ENCODE measurements around the gene PDLIM5.

Gene PDLIM5

GRCh38 chr4:94578195-94578594 is 126.5 kb downstream of the PDLIM5 start:
- H3K79me2 ChIP-seq (ENCODE audit: control insufficient read depth, low read length) = no peaks in the 10 kb centered on the region
- H3K36me3 ChIP-seq (ENCODE audit: control insufficient read depth, low read length) = no peaks in the 10 kb centered on the region
- no peaks in the 10 kb centered on the region for H3F3A ChIP-seq (ENCODE audit: control insufficient read depth, insufficient read depth)
- H3K27ac ChIP-seq (ENCODE audit: low read depth, low read length) = no peak overlapping the region
- no peak overlapping the region for H3K4me2 ChIP-seq (ENCODE audit: low read length)
- H3K9me2 ChIP-seq (replicated peaks; ENCODE audit: control insufficient read depth, low read length) = no peaks in the 10 kb centered on the region
- TF ChIP-seq EZH2phosphoT487 (IDR thresholded peaks at IDR 0.05; ENCODE audit: borderline replicate concordance, low read length) = no peak
- TF ChIP-seq, protein P1, sequence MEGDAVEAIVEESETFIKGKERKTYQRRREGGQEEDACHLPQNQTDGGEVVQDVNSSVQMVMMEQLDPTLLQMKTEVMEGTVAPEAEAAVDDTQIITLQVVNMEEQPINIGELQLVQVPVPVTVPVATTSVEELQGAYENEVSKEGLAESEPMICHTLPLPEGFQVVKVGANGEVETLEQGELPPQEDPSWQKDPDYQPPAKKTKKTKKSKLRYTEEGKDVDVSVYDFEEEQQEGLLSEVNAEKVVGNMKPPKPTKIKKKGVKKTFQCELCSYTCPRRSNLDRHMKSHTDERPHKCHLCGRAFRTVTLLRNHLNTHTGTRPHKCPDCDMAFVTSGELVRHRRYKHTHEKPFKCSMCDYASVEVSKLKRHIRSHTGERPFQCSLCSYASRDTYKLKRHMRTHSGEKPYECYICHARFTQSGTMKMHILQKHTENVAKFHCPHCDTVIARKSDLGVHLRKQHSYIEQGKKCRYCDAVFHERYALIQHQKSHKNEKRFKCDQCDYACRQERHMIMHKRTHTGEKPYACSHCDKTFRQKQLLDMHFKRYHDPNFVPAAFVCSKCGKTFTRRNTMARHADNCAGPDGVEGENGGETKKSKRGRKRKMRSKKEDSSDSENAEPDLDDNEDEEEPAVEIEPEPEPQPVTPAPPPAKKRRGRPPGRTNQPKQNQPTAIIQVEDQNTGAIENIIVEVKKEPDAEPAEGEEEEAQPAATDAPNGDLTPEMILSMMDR (IDR thresholded peaks at IDR 0.05; ENCODE audit: low read depth, low read length, poor library complexity, severe bottlenecking) = no peak
- H3K4me3 ChIP-seq (ENCODE audit: low read length) = no peak overlapping the region
- no peaks in the 10 kb centered on the region for H4K20me1 ChIP-seq (ENCODE audit: control insufficient read depth, insufficient read depth, low read depth, low read length)
- no peaks in the 10 kb centered on the region for H3K9me3 ChIP-seq (ENCODE audit: control insufficient read depth, insufficient read depth, low read length)
- no peaks in the 10 kb centered on the region for H3K27me3 ChIP-seq (ENCODE audit: control insufficient read depth, low read length)
- peaks cover 5% of the 10 kb centered on the region; the same call in 1 of the 2 replicates for H3K4me1 ChIP-seq (ENCODE audit: control insufficient read depth, low read length)

DNA sequence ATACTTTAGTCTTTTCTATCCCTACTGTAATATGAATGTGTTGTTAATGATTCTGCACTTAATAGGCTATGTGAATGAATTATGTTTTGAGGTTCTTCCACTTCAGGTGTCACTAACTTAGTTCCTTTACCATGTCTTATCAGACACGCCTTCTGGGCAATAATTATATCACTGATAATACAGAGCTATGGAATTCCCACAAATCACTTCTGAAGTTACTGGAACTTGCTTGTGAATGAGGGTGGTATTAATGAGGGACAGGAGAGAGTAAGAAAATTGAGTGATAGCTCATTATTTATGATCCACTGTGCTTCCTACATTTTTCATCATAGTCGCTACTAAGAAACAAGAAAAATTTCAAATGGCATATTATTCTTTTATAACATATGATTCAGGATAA is 130.0 kb downstream of the PDLIM5 start:
- Histone ChIP-seq H3F3A (ENCODE audit: control insufficient read depth, insufficient read depth) (no peaks in the 10 kb centered on the region), H3K9me2 (replicated peaks; ENCODE audit: control insufficient read depth, low read length) (no peaks in the 10 kb centered on the region), H3K4me3 (ENCODE audit: low read length) (no peak overlapping the region), H3K9me3 (ENCODE audit: control insufficient read depth, insufficient read depth, low read length) (no peaks in the 10 kb centered on the region), H3K4me2 (ENCODE audit: low read length) (no peak overlapping the region), H4K20me1 (ENCODE audit: control insufficient read depth, insufficient read depth, low read depth, low read length) (no peaks in the 10 kb centered on the region), H3K27ac (ENCODE audit: low read depth, low read length) (no peak overlapping the region), H3K4me1 (ENCODE audit: control insufficient read depth, low read length) (peaks cover 5% of the 10 kb centered on the region; the same call in 1 of the 2 replicates), H3K79me2 (ENCODE audit: control insufficient read depth, low read length) (no peaks in the 10 kb centered on the region), H3K27me3 (ENCODE audit: control insufficient read depth, low read length) (no peaks in the 10 kb centered on the region), H3K36me3 (ENCODE audit: control insufficient read depth, low read length) (no peaks in the 10 kb centered on the region)
- no peak for TF ChIP-seq EZH2phosphoT487 (IDR thresholded peaks at IDR 0.05; ENCODE audit: borderline replicate concordance, low read length)
- TF ChIP-seq, protein P1 (IDR thresholded peaks at IDR 0.05; ENCODE audit: low read depth, low read length, poor library complexity, severe bottlenecking) = no peak

- Histone ChIP-seq H3K79me2 (ENCODE audit: control insufficient read depth, low read length) (no peaks in the 10 kb centered on the region), H3K36me3 (ENCODE audit: control insufficient read depth, low read length) (no peaks in the 10 kb centered on the region), H3F3A (ENCODE audit: control insufficient read depth, insufficient read depth) (no peaks in the 10 kb centered on the region), H4K20me1 (ENCODE audit: control insufficient read depth, insufficient read depth, low read depth, low read length) (no peaks in the 10 kb centered on the region), H3K9me2 (replicated peaks; ENCODE audit: control insufficient read depth, low read length) (no peaks in the 10 kb centered on the region), H3K9me3 (ENCODE audit: control insufficient read depth, insufficient read depth, low read length) (no peaks in the 10 kb centered on the region), H3K4me3 (ENCODE audit: low read length) (no peak overlapping the region), H3K4me2 (ENCODE audit: low read length) (no peak overlapping the region), H3K27me3 (ENCODE audit: control insufficient read depth, low read length) (no peaks in the 10 kb centered on the region), H3K4me1 (ENCODE audit: control insufficient read depth, low read length) (peaks cover 5% of the 10 kb centered on the region; the same call in 1 of the 2 replicates), H3K27ac (ENCODE audit: low read depth, low read length) (no peak overlapping the region)
- TF ChIP-seq, protein P1 (IDR thresholded peaks at IDR 0.05; ENCODE audit: low read depth, low read length, poor library complexity, severe bottlenecking) = no peak
- no peak for TF ChIP-seq EZH2phosphoT487 (IDR thresholded peaks at IDR 0.05; ENCODE audit: borderline replicate concordance, low read length)
Measured at GRCh38 chr4:94582517-94582916, 130.8 kb downstream of the PDLIM5 start.
